GM21723 (cell line): ENCODE results near the gene BDNF.
"Not testable (repeated sequence)": the region's sequence is repeated elsewhere in the genome, so short reads cannot be mapped to it uniquely, and the experiment has no call there.

ENCODE experiments used
- ATAC-seq: cut with Tn5 transposase; IDR thresholded peaks from one replicate; pipeline ENCODE4 v1.9.1; 2021; ENCODE audit warnings: mild to moderate bottlenecking, moderate library complexity; ENCODE audit not compliant: unreplicated experiment

BDNF gene

DNA sequence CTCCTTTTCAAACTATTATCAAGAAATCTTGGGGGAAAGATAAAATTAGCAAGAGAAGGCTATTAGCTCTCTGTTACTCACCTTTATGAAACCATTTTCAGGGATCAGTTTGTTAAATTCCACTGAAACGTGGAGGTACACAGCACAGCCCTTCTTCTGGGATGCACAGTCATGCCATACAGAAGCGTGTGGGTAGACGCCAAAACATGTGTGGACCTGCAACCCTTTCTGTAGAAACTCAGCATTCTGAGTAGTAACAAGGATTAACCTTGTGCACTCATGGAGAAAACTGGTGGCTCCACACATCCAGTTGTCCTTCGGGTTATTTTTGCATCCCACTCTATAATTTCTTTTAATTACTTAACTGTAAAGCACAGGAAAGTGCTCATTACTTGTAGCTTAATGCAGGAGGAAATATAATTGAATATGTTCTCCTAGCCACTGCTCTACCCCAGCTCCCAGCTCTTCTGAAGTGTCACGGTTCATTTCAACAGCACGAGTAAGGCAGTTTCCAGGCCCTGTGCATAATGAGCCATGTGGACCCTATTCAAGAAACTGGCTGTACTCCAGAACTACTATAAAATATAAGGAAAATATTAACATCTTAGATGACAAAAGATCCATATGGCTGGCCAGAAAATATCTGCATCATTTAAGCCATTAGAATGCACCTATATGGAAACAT, 26.1 kb downstream of the BDNF start:
- no peak for ATAC-seq

DNA sequence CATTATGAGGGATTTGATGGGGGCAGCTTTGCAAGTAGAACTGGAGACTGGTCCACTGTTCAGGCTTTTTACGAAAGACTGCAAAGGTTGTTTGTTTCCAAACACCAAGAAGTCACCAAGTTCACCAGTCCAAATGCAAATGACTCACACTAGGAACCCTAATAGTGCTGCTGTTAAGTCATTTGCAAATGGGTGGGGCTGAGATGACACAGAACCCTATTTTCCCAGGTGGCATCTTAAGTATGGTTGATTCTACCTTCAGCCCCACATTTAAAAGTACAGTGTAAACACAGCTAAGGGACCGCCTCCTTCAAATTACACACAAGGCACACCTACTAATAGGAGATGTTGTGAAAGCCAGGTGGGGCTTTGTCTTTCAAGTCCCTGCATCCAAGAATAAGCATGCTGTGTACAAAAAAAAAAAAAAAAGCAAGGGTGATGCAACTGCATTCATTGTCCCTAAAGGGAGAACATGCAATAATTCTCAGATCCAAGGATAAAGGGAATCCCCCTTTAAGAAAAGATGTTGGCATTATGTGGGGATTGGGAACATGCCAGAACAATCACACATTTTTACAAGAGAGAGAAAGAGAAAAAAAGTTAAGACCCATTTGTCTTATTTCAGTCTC, 27.3 kb downstream of the BDNF start:
- ATAC-seq: no peak

DNA sequence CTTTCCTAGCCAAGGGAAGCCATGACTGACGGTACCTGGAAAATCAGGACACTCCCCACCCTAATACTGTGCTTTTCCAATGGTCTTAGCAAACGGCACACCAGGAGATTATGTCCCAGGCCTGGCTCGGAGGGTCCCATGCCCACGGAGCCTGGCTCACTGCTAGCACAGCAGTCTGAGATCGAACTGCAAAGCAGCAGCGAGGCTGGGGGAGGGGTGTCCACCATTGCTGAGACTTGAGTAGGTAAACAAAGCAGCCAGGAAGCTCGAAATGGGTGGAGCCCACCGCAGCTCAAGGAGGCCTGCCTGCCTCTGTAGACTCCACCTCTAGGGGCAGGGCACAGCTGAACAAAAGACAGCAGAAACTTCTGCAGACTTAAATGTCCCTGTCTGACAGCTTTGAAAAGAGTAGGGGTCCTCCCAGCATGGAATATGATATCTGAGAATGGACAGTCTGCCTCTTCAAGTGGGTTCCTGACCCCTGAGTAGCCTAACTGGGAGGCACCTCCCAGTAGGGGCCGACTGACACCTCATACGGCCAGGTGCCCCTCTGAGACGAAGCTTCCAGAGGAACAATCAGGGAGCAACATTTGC, 34.6 kb downstream of the BDNF start:
- not testable (repeated sequence) for ATAC-seq

DNA sequence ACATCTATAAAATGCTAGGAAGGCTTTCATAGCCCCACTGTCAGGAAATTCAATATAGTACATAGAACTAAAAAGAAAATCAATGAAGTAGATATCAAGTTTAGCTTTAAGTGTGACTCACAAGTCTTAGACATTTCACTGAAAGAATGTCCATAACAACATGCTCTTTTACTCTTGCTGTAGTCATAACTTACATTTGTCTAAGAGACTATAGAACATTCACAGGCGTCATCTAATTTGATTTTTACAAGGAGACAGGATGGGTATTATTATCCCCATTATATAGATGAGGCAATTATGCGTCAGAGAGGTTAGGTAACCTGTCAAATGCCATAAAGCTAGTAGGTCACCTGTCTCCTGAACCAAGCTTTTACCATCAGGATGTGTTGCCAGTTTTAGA, 36.9 kb downstream of the BDNF start:
- ATAC-seq: no peak

DNA sequence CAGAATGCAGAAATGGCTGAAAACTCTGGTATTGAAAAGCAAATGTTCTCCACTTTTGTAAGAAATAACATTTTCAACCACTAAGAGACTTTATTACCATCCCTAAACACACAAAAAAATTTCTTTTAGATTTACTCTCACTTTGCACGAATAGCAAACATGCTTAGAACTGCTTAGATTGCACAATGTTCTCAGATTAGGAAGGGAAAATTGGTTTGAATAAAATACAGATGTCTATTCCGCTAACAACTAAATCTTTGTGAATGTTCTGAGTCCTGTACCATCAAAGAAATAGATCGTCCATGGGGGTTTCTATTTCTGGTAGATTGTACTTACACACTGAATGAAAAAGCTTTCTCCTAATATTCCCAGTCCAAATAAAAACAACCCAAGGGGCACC, 40.1 kb downstream of the BDNF start:
- no peak for ATAC-seq

DNA sequence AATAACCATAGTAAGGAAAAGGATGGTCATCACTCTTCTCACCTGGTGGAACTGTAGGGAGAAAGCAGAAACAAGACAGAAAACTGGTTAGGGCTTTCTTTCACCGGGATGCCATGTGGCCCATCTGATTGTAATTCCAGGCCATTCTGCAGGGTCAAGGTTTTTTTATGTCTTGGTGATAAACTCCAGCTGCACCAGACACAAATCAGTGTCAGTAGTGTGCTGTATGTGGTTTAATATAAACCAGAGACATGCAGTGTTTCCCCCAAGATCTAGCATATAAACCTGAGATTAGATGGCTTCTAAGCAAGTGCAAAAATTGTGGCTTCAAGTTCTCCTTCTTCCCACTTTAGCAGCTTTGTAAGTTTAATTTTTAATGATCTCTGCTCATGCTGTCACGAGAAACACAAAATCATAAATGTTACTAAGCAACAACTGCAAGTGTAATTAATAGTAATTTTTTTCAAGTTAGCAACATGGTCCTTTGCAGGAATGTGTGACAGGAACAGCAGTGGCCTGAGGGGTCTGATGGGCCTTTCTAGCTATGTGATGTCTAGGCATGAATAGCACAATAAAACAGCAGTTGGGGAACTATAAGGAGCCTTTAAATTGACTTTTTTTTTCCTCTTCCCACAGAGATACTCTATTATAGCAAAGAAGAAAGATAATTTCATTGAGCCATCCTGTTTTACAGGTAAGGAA, 41.6 kb downstream of the BDNF start:
- ATAC-seq: no peak

DNA sequence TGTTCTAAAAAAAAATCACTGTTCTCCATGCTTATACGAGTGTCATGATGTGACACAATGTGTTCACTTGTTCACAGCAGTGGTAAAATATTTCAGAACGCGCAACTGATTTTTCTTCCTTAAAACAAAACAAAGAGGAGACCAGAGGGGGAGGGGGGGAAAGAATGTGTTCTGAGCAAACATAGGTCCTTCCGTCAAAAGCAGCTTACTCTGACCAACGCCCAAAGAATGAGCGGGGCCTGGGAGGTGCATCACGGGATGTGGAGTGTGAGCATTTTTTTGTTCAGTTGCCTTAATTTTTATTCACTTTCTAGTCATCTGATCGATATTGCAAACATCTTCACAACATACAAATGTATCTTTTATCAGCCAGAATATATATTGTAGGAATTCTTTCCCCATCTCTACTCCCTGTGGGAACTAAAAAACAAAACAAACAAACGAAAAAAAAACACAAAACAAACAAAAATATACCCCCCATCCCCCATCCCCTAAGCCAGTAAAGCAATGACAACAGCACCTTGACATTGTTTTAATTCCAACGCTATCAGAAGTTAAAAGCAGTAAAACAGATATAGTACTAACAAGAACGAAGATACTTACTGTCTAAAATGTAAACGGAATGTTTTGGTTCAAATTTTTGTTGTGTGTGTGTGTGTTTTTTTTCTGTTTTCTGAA, 43.3 kb downstream of the BDNF start:
- ATAC-seq: no peak

DNA sequence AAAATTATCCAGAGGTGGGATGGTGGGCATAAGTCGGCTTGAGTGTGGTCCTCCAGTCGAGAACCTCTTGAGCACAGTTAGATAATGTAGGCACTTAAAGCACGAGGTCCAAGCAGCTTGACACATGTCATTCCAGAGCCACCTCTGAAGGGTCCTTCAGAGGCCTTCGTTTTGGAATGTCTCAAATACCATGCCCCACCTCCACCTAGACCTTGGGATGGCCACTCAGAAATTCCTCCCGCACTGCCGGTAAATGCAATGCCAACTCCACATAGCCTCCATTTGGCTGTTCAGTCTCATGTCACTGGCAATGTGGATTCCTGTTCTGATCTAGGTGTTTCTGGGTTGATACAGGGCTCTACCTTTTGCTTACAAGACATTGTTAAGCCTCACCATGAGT, 43.9 kb downstream of the BDNF start:
- ATAC-seq: no peak

DNA sequence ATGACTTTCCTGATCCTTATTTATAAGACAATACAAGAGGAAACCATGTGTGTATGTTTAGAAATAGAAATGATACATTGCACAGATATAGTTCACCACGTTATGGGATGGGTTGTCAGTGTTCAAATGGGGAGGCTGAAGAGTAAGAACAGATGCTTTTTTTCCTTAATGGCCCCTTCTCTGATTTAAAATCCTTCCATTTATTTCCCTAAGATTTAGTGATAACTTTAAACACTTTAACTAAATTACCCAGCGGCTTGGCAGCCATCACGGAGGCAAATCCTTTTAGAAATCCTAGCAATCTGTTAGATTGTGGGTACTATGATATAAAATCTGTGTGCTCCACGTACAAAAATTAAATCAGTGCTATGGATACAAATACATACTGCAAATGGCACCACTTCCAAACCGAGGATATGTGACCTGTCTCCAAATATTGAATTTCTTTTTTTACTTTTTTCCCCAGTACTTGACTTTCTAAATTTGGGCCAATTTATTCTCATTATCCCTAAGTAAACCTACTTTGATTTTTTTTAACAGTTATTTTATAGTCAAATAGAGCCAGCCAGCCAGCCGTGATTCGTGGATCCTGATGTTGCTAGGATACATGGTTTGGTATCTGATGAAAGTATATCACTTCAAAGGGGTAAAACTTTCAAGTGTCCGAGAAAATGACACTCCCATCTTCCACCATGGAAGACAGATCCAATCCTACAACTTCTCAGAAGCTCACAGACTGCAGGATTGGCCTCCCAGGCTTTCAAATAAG, 46.1 kb downstream of the BDNF start:
- no peak for ATAC-seq

DNA sequence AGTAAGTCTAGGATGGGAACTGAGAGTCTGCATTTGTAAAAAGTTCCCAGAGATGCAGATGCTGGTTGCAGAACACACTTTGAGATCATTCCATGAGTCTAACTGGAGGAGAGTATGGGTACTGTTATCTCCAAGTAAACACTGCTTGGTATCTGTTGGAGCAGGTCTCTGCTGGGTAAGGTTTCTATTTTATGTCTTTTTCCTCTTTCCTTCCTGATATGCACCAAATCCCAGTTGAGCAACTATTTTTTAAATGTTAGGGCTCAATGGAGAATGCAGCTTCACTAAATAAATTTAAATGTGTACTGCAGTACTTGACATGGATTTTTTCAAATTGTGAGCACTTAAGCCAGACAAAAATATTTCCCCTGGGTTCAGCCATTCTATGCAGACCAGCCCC, 48.5 kb downstream of the BDNF start:
- no peak for ATAC-seq

DNA sequence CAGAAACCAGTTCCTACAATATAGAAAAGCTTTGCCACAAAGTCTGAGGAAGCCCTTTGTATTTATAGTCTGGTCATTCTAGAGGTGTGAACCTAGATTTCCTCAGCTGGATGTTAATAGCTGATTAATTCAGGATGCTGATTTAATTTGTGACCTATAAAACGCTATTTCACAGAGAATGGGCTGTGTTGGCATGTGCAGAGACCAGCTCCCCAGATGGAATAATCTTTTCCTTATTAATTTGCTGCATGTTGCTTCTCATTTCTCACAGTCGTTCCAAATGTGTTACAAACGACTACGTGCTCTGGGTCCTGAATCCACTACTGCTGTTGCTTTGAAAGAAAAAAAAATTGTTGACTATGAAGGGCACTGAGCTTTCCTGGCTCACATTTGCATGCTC, 49.3 kb downstream of the BDNF start:
- no peak for ATAC-seq

DNA sequence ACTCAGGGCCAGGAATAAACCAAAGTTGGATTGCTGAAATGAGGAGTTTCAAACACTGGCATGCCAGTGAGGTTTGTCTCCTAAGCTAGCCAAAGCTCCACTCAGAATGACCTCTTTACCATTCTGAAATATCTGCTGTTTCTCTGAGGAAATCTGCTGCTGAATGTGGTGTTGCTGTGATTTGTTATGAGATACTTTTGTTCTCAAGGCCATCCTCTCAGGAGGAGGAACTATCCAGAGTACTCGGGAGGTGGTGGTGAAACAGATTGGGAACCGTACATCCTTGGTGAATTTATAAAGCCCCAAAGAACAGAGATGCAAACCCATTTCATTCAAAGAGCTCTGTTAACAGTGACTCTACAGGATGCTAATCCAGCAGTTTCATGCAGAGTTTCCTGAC, 50.5 kb downstream of the BDNF start:
- ATAC-seq: no peak

DNA sequence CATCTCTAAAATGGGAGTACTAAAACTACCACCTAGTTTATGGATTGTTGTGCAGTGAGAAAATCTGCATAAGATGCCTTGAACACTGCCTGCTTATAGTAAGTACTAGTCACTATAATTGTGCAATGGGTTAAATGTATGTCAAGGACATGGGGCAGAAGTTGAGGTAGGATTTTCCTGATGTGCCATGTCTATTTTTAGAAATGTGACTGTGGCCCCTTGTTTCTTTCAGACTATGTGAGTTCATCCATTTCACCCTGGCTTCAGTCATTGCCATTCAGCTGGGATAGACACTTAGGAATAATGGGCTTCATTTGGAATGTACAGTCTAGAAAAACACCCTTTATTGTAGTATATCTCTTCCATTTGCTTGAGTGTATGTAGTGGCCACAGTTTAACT, 51.4 kb downstream of the BDNF start:
- ATAC-seq: no peak

DNA sequence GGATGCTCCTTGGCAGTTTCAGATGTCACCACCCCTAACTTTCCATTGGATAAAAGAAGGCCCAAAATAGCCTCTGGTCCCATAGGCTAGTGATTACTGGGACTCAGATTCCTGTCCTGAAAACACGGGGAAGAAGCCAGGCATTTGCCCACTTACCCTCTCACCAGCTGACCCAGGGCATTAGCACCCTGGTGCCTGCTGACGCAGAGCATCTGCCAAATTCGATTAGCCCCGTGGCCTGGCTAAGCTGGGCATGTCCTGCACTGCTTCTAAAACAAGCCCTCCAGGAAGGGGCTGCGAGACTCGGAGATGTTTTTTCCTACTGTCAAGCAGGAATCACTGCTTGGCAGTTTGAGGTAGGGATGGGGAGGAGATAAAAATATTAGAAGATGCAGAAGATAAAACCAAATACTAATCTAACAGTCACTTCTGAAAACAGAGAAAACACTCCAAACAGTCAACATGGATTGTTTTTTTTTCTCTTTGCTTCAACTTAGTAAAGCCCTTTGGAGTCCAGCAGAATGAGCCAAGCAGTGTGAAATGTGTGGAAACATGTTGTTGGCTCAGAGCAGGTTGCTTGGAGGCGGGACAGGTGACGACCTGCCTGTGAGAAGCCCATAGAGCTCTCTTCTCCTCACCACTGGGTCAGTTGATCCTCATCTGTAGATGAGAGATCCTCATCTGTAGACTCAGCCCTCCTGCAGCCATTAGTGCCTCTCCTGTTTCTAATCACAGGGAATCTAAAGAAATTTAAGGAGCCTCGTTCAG, 54.0 kb downstream of the BDNF start:
- ATAC-seq: no peak

DNA sequence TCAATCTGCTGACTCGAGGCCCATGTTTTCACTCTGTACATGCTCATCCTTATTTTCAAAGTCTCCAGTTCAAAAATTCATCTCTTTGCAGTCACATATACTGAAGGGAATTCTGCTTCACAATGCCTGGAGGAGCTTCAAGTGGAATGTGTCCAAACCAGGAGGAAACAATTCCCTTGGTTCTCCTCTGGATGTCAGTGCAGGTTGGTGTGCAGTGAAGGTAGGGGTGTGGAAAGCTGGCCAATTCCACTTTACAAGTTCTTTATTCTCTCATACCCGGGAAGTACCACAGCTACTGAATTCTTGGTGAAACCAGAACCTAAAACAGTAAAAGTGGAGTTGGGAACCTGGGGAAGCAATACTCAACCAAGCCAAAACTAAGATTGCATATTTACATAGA, 57.3 kb downstream of the BDNF start:
- no peak for ATAC-seq

DNA sequence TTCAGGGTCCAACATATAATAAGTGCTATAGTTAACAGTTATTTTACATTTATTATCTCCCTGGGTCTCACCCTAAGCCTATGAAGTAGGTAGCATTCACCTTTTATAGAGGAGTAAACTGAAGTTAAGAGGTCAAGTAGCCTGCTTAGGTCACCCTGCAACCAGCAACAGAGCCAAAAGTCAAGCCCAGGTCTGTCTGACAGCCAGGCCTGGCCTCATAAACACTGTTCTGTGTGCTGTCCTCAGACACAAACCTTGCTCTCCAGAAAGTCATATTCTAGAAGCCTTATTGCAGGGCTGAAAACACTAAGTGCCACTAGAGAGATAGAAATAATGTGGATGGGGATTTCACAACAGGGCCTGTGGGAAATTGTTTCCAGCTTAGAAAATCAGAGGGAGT, 59.3 kb downstream of the BDNF start:
- ATAC-seq: no peak

DNA sequence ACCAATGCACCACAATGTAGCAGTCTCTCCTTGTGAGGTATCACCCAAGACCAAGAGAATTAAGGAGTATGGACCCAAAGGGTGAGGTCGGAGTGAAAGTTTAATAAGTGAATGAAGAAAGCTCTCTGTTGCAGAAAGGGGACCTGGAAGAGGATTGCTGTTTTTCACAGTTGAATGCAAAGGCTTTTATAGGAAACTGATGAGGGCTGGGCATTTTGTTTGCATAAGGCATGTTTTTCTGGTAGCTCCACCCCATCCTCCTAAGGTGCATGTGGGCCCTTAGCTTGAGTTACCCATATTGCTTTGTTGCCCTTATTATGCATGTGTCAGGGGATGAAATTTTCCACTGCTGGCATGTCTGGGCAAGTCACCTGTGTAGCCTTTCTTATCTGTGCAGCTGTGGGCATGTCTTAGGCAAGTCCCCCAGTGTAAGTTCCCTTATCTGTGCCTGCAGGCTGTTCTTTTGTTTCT, 64.7 kb downstream of the BDNF start:
- no peak for ATAC-seq

DNA sequence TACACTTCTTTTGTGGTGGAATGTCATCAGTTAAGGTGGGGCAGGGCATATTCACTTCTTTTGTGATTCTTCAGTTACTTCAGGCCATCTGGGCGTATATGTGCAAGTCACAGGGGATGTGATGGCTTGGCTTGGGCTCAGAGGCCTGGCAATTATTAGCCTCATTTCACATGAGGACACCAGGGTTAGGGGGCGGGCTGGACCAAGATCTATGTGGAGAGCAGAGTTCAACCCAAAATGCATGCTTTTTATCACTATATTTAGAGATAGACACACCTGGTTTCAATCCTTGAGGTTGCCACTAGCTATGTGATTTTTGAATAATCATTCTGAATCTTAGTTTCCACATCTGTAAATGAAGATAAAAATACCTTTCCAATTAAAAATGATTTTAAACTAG, 65.5 kb downstream of the BDNF start:
- ATAC-seq: not testable (repeated sequence)

DNA sequence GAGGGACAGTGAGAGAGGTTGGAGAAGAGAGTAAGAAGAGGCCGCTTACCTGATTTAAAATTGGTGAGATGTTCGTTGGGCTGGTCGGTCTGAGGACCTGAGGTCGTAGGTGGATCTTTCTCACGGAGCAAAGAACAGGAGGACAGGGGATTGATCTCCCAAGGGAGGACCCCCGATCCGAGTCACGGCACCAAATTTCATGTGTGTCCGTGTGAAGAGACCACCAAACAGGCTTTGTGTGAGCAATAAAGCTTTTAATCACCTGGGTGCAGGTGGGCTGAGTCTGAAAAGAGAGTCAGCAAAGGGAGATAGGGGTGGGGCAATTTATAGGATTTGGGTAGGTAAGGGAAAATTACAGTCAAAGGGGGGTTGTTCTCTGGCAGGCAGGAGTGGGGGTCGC, 66.0 kb downstream of the BDNF start:
- ATAC-seq: not testable (repeated sequence)

DNA sequence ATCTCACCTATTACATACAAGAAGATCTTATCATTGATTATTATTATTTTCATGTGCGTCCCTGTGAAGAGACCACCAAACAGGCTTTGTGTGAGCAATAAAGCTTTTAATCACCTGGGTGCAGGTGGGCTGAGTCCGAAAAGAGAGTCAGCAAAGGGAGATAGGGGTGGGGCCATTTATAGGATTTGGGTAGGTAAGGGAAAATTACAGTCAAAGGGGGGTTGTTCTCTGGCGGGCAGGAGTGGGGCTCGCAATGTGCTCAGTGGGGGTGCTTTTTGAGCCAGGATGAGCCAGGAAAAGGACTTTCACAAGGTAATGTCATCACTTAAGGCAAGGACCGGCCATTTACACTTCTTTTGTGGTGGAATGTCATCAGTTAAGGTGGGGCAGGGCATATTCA, 71.2 kb downstream of the BDNF start:
- not testable (repeated sequence) for ATAC-seq
